GM21423 (cell line): Measurements from ENCODE around the gene WDFY4.

Experiments used
- ATAC-seq: cut with Tn5 transposase; IDR thresholded peaks from one replicate; pipeline ENCODE4 v1.9.1; 2021; ENCODE audit warnings: mild to moderate bottlenecking, moderate library complexity; ENCODE audit not compliant: unreplicated experiment

The WDFY4 gene

DNA sequence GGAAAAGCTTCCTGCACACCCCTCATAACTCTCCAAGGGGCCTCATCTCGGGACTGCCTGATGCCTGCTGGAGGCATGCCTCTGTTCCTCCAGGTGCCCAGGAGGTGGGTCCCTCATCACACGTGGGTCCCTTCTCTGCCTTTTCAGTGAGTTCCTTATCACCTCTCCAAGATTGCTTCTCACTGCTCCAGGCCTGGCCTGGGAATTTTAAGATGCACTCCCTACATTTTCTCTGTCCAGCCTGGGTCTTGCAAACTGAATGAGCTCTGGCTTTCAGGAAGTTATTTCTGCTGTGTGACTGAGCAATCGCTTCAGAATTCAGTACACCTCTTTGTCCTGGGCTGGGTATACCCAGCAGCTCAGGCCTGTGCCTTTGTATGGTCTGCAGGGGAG, 211.1 kb downstream of the WDFY4 start:
- no peak for ATAC-seq

DNA sequence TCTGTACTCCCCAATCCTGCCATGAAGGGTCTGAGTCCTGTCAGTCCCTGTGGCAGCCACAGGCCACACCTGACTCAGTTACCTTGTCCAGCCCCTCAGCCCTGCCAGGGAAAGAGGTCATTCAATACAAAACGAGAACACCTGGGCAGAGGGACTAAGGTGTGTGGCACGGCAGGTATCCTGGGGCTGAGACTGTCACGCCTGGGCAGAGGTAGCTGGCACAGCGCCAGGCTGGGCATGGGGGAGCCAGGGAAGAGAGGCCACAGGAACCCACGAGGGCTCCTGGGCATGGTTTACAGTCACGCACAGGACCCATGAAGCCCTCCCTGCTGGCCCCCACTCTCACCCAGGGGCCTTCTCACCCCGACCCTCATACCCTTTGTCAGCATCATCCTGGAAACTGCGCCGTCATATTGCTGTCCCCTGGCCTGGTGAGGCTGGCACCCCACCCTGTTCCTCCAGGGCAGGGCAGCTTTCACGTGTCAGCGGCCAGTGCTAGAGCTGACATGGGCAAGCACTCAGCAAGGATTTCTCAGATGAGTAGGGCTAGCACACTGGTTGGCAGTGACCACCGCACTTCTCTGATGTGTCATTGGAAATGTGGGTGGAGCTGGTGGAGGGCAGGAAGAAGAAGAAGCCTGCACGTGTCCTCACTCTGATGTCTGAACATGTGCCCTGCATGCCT, 212.2 kb downstream of the WDFY4 start:
- no peak for ATAC-seq

DNA sequence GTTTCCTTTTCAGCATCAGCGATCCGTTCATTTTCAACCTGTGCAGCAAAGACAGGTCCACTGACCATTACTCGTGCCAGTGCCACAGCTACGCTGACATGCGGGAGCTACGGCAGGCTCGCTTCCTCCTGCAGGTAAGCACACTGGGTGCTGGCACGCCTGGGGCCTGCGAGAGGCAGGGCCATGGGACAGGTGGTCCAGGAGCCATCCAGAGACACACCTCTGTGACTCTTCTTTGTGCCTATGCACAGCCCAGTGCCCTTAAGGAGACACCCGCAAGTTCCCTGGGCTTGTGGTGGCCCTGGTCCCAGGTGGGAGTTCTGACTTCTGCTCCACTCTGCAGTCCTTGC, 212.7 kb downstream of the WDFY4 start:
- no peak for ATAC-seq

DNA sequence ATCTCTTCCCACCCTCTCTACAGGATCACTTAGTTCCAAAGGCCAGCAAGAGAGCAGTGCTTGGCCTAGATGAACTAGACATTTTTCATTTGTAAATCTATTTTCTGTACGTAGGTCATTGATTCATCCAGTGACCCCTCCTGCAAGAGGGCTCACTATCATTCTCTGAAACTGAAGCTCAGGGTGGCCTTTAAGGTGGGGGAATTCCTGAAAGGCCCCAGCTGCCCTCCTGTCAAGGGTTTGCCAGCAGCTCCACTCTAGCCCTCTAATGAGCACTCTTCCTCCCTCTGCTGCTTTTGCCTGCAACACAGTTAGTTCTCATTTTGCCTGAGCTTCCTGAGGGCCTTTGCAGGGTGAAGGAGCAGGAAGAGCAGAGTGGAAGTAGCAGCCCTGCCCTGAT, 213.8 kb downstream of the WDFY4 start:
- ATAC-seq: no peak

DNA sequence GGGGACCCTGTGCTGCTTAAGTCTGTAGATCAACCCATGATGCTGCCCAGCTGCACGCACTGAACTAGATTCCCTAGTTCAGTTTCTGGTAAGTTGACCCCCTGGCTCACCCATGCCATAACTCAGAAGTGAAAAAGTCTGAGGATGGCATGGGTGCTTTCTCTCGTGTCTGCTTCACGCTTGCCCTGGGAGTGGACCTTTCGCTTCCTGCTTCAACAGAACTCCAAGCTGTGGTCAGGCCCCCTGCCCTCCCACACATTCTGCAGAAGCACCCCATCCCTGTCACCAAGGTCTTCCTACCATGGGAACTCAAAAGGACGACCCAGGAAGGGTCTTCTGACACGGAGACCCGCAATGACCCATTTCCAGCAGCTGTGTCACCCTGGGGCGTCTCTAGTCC, 215.1 kb downstream of the WDFY4 start:
- ATAC-seq: no peak

DNA sequence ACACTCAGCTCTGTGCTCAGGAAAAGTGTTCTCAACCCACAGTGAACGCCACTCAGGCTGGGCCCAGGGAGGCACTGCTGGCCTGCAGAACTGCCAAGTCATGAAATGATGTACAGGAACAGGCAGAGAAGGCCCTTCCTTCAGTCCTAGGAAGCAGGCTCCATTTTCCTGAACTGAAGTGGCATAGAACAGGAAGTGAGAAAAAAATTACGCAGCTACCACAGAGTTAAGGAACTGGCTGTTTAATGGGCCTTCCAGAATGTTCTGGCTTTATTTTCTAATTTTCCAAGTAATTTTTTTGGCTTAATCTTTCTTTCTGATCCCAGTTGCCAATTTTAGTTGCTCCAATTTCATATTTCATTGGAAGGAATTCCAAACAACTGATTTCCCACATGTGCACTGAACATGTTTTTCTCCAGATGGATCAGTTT, 215.7 kb downstream of the WDFY4 start:
- no peak for ATAC-seq

DNA sequence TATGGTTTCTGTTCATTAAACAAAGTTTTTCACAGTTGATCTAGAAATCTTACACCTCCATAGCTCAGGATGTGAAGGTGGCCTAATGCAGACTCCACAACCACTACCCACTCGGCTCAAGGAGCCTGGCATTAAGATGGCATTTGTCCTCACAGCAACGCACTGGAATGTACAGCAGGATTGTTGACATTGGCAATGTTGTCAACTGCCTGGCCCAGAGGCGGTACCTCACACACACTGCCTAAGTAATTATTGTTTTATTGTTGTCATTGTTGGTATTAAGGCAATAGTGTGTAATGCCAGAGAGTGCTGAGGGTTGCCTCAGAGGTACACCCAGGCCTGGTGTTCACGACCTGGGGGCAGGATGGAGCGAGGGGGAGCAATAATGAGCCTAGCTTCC, 216.6 kb downstream of the WDFY4 start:
- no peak for ATAC-seq

DNA sequence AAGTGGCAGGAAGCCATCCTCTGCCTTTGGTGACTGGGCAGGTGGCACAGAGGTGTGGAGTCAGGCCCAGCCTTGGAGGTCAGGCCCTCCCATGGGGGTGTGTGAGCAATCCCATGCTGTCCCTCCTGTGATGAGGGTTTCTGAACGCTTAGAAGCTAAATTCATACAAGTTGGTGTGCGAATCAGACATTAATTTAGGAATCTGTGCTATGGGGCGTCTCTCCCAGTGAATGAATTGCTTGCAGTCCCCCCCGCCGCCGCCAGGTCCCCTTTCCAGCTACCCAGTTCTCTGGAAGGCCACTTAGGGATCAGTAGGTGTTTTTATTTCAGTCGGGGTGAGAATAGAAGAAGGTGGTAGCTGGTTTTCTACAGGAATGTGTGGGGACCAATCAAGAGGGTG, 217.4 kb downstream of the WDFY4 start:
- ATAC-seq: no peak

DNA sequence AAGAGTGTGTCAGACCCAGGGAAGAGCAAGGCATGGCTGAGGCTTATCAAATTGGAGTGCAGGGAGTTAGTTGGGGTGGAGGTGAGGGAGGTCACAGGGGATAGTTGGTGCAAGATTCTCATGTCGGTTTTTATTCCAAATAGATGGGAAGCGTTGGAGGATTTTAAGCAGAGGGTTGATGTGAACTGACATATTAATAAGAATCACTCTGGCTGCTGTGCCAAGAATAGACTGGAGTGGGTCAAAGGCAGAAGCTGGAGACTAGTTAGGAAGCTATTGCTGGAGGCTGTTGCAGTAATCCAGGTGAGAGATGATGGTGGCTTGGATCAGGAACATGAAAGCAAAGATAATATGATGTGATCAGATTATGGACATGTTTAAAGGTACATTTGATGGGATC, 218.5 kb downstream of the WDFY4 start:
- no peak for ATAC-seq

DNA sequence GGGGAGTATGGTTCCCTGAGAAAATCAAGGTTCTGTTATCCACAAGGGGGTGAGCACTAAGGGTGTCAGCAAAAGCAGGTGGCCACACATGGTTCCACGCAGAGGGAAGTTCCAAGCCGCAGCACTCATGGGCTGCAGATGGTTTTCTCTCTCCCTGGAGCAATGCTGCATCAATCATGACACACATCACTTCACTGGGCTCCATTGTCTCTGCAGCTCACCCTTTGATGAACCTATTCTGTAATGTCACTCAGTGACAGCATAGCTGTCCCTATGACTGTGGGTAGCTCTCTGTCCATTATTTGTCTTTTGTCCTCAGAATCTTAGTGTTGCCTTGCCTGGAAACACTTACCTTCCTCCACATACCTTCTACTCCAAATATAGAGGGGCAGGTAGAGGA, 220.2 kb downstream of the WDFY4 start:
- no peak for ATAC-seq

DNA sequence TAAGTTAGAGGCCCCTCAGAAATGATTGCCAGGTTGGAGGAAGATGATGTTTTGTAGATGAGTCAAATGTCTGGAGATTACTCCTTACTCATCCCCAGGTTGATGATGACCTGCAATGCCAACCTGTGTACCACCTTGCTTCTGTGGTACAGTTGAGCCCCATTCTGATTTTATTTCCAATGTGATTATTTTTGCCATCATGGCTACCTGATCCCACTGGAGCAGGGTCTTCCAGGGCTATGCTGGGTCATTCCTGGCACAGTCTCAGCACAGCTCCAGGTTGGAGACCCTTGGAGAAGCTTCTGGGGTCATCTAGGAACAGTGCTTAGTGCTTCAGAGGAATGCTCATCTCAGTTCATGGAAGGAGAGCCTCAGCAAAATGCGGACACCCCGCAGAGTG, 220.6 kb downstream of the WDFY4 start:
- ATAC-seq: no peak

DNA sequence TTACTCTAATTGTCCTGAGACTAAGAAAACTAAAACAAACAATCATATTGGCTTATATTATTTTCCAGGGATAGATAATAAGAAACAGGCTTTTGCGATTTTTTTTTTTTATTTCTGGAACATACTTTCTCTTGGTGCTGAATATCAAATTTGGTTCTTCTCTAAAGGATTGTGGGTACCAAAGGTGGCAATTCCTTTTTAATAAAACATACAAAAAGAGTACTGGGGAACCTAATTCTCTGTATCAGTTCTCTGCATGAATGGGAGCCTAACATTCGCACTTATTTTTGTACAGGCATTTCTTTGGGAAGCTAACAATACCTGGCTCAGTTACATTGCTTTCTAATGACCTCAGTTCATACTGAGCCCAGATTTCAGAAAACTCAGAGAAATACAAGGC, 222.2 kb downstream of the WDFY4 start:
- no peak for ATAC-seq

DNA sequence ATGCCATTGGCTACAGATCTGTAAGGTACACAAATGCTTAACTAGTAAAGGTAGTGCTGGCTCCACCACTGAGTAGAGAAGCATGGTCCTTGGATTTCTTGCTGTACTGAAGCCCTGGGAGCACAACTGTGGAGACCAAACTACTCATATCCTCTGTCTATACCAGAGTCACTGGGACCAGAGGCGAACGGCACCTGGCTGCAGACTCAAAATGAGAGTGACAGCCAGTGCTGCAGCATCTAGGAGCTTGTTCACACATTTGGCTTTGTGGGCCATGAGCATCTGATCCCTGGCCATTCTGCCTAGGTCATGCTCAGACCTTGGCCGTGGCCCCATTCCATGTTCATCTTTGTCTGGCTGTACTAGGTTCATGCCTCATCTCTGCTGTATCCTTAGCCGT, 223.1 kb downstream of the WDFY4 start:
- ATAC-seq: no peak

DNA sequence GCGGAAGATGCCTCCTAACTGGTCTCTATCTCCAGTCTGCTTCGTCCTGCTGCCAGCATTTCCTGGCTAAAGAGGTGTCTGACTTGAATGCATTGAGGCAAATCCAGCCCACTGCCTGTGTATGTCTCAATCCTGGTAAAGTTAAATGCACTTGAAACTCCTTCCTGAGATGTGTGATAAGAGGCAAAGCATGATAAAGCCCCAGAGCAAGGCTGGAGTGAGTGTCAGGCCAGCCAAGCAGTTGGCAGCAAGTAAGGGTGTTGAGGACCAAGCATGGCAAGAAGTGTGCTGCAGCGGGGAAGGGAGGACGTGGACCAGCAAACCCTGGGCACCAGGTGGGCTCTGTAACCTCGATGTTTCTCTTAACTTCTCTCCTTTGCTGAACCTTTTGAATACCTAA, 225.9 kb downstream of the WDFY4 start:
- no peak for ATAC-seq

DNA sequence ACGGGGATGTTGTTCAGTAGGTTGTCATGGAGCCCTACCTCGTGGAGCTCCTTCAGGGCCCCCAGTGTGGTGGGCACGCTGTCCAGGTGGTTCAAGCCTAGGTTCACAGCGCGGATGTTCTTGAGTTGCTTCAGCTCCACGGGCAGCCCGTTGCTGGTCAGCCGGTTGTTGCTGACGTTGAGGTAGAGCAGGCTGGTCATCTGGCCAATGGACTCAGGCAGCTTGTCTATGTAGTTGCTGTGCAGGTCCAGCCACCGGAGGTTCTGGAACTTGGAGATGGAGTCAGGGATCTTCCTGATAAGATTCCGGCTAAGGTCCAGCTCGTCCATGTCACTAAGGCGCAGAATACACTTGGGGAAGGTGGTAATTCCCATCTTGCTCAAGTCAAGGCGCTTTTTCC, 229.0 kb downstream of the WDFY4 start:
- ATAC-seq: no peak

DNA sequence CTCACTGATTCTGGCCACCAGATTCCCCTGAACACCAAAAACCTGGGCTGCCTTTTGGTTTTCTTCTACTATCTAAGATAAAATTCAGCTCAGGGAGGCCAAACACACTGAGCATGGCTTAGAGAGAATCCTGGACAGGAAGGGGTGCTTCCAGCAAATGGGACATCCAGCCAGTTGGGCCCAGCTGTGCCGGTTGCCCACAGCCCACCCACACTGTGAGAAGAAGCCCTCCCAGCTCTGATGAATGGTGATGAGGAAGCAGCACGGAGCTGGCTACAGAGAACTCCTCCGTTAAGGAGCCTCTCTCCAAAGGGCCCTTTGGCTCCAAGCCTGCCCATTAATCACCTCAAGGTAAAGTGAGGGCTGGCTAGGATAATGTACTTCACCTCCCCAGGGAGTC, 239.1 kb downstream of the WDFY4 start:
- no peak for ATAC-seq

DNA sequence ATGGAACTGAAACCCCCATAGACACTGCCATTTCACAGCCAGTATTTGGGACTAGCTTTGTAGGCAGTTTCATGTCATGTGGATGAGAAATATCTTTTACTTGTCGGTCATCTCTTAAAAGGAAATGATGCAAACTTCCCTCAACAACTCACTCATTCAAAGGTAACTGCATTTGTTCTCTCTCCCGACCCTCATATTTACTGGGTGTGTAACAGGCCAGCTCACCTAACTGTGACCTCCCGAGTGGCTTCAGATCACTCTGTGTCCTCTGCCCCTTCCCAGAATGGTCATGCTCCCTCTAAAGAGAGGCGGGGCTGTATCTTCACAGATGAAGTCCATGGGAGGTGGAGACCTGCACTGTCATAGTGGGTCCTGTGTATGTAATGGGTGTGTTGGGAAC, 240.3 kb downstream of the WDFY4 start:
- no peak for ATAC-seq

DNA sequence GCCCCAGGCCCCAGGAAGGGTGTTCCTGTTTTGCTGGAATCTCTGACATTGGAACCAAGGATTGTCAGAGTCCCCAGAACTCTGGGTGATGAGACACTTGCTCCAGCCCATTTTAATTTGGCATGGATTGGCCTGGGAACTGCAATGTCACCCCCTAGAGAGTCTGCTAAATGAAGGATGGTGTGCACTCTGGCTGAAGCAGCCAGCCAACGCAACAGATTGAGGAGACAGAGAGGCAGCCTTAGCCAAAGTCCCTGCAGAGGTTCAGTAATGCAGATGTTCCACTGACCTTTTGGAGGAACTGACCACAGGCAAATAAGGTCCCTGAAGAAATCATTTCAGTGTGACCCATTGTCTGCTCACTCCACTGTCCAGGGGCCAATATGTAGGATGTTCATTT, 241.6 kb downstream of the WDFY4 start:
- no peak for ATAC-seq

DNA sequence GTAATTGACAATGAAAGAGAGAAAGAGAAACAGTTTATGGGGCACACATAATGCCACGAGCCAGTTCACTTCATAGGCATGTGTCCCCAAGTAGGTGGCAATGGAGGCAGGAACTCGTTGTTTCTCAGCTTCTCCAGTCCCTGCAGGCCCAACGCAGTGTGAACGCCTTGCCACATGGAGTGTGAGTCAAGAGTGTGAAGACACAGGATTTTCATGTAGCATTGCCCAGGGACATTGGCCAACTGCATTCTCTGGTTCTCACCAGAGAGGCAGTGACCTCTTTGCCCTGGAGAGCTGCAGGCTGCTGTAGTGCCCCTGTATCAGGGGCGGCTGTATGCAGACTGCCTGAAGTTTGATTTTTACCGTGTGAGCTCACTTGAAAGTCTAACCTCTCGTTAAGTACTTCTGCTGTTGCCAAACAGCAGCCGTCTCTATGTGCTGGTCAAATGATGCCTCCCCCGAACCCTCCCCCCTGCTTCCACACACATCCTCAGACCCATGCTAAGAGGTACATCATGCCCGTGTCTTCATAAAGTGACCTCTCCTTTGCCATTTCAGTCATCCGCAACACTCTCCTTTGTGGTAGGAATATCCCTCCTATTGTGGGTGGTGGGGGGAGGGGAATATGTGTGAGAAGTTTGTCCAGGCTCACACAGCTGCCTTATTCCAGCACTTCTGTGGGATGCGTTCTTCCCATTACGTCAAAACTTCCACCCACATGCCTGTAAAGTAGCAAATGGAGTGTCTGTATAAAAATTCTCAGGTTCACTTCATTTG, 242.3 kb downstream of the WDFY4 start:
- ATAC-seq: no peak

DNA sequence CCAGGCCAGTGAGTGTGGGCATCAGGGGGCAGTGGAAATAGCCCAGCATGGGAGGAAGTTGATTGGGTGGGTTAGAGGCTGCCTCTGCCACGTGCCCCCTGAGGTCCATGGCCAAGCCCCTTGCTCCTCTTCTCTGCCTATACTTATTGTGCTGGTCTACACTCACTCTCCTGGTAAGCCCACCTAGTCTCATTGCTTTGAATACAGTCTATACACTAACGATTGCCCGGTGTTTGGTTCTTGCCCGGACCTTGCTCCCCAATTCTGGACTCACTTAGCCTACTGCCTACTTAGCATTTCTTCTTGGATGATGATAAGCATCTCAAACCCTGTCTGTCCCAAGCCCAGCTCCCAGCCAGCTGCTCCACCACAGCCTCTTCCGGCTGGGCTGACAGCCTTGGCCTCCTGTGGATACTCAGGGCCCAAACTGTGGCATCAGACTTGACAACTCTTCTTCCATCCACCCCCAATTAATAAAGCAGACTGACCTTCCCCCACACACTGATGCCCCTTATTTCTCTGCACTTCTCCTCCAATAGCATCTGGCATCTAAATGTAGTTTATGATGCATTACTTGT, 244.8 kb downstream of the WDFY4 start:
- ATAC-seq: no peak

DNA sequence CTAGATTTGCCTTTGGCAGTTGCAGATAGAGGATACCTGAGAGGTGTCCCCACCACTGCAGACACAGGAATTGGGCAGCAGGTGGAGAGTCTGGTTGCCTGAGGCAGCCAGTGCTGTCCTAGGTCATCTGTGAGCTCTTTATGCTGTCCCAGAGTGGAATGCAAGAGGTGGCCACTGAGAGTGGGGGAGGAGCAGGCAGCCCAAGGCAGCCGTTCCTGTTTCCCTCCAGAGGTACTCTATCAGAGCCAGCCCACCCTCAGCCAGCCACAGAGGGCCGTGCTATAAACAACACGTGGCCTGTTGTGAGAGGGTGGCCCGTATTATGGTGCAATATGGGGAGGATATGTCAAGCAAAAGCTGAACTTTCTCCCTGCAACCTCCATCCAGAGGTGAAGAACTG, 246.5 kb downstream of the WDFY4 start:
- ATAC-seq: no peak

DNA sequence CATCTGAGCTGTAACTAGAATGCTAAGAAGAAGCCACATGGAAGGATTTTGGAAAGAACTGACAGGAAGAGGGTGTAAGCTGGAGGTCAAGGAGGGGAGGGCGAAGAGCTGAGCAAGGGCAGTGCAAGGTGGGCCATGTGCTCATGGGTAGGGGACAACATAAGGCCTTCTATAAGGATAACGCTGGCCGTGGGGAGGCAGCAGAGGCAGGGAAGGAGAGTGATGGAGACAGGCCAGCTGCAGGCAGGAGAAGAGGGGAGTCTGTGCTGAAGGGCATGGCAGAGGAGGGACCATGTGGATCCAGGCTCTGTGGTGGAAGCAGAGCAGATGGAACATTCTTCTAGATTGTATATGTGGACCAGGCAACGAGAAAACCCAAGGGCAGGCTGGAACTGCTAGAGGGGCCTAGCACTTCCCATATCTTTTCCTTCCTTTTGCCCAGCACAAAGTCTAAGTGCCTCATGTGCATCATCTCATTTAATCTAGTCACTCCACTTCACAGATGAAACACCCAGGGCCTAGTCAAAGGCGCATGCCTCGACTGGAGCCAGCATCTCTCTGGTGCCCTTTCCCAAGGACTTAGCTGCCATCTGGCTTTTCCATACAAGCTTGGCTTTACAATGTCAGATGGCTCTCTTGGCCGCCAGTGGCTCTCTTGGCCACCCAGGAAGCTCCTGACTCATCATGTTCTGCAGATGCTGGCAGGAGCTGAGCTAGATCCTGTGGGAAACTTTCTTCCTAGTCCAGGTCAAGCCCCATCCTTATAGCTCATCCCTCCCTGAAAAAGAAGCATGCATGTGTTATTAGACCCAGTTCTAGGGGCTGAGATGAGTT, 248.4 kb downstream of the WDFY4 start:
- ATAC-seq: no peak
